Mesothelial cell of epicardium (in vitro differentiated cells): ENCODE data around the gene PLAGL2. TPM values are rescaled to one million over a fixed set of nuclear protein-coding genes. Genes with fewer than 3 reads are reported as not detected.
A peak's percentile ranks its signal among the peaks of the same experiment; 100 is the strongest.
"Not testable (repeated sequence)": the region's sequence is repeated elsewhere in the genome, so short reads cannot be mapped to it uniquely, and the experiment has no call there.

Experiments
- DNase-seq, 2 experiments: peaks; one replicate each; pipeline ENCODE4 v3.0.0; 2021; ENCODE audit warnings: low spot score in 2 of 2; ENCODE audit not compliant: unreplicated experiment in 2 of 2
- H3K27ac Mint-ChIP-seq: 2 replicates; pipeline ENCODE4 v1.8.0; 2021; ENCODE audit warnings: mixed read lengths
- H3K27me3 Mint-ChIP-seq: 2 replicates; pipeline ENCODE4 v1.8.0; 2021; ENCODE audit warnings: low read depth, mixed read lengths
- H3K36me3 Mint-ChIP-seq: 2 replicates; pipeline ENCODE4 v1.8.0; 2021; ENCODE audit warnings: mixed read lengths
- H3K4me1 Mint-ChIP-seq: 2 replicates; pipeline ENCODE4 v1.8.0; 2021; ENCODE audit warnings: mixed read lengths
- H3K4me3 Mint-ChIP-seq: 2 replicates; pipeline ENCODE4 v1.8.0; 2021; ENCODE audit warnings: mild to moderate bottlenecking, moderate library complexity, mixed read lengths
- H3K9me3 Mint-ChIP-seq: 2 replicates; pipeline ENCODE4 v1.8.0; 2021; ENCODE audit warnings: mixed read lengths
- CTCF ChIP-seq: fragments of 200-600 bp; sonication (generic); IDR thresholded peaks from one replicate; pipeline ENCODE4 v1.5.0; 2021; ENCODE audit warnings: antibody characterized with exemption; ENCODE audit not compliant: unreplicated experiment
- total RNA-seq: library from RNA; stranded (reverse); gene quantifications from 3 replicates; pipeline ENCODE4 v1.2.1, GENCODE V29; 2021

Gene PLAGL2
- total RNA-seq, 1 donor from 2014 or later, result 37.8 TPM

GRCh38 chr20:32195581-32195980, 12.0 kb downstream of the PLAGL2 start:
- DNase-seq, result no peak
- Mint-ChIP-seq H3K27ac (no peak overlapping the region), H3K27me3 (no peaks in the 10 kb centered on the region), H3K9me3 (no peaks in the 10 kb centered on the region), H3K4me3 (no peak overlapping the region), H3K4me1 (peaks cover 3% of the 10 kb centered on the region), H3K36me3 (peaks cover 22% of the 10 kb centered on the region)
- TF ChIP-seq CTCF, result no peak

- no peak for TF ChIP-seq CTCF
- Mint-ChIP-seq H3K4me3 (no peak overlapping the region), H3K27ac (no peak overlapping the region), H3K27me3 (no peaks in the 10 kb centered on the region), H3K36me3 (peaks cover 20% of the 10 kb centered on the region), H3K4me1 (peaks cover 12% of the 10 kb centered on the region), H3K9me3 (no peaks in the 10 kb centered on the region)
- DNase-seq, result no peak
Observed at GRCh38 chr20:32193996-32194395, 13.5 kb downstream of the PLAGL2 start.

- H3K27me3 Mint-ChIP-seq, H3K27ac Mint-ChIP-seq, H3K4me3 Mint-ChIP-seq, H3K9me3 Mint-ChIP-seq, DNase-seq: not testable (repeated sequence)
- peaks cover 20% of the 10 kb centered on the region for H3K36me3 Mint-ChIP-seq
- peaks cover 18% of the 10 kb centered on the region for H3K4me1 Mint-ChIP-seq
Observed at GRCh38 chr20:32193336-32193735, 14.2 kb downstream of the PLAGL2 start.

GRCh38 chr20:32192698-32193097, 14.8 kb downstream of the PLAGL2 start:
- TF ChIP-seq CTCF, result no peak
- H3K27ac Mint-ChIP-seq, result peak overlapping the region; percentile 51
- H3K4me3 Mint-ChIP-seq, result no peak overlapping the region
- no peaks in the 10 kb centered on the region for H3K27me3 Mint-ChIP-seq
- peaks cover 23% of the 10 kb centered on the region for H3K4me1 Mint-ChIP-seq
- no peaks in the 10 kb centered on the region for H3K9me3 Mint-ChIP-seq
- H3K36me3 Mint-ChIP-seq, result peaks cover 17% of the 10 kb centered on the region
- DNase-seq, result no peak

- Mint-ChIP-seq H3K36me3 (peaks cover 14% of the 10 kb centered on the region), H3K27me3 (no peaks in the 10 kb centered on the region), H3K27ac (peak overlapping the region; percentile 59), H3K4me1 (peaks cover 27% of the 10 kb centered on the region), H3K9me3 (no peaks in the 10 kb centered on the region), H3K4me3 (no peak overlapping the region)
- DNase-seq, result no peak
- TF ChIP-seq CTCF, result no peak
Observed at GRCh38 chr20:32191873-32192272, 15.7 kb downstream of the PLAGL2 start.

GRCh38 chr20:32191422-32191821, 16.1 kb downstream of the PLAGL2 start:
- peaks cover 14% of the 10 kb centered on the region for H3K36me3 Mint-ChIP-seq
- no peak for DNase-seq
- H3K4me1 Mint-ChIP-seq, result peaks cover 27% of the 10 kb centered on the region
- no peaks in the 10 kb centered on the region for H3K27me3 Mint-ChIP-seq
- H3K27ac Mint-ChIP-seq, result peak overlapping the region; percentile 47
- no peaks in the 10 kb centered on the region for H3K9me3 Mint-ChIP-seq
- no peak overlapping the region for H3K4me3 Mint-ChIP-seq
- no peak for TF ChIP-seq CTCF
